Panc1 (cell line): ENCODE measurements around the gene UBD. TPM values are rescaled to one million over a fixed set of nuclear protein-coding genes. Genes with fewer than 3 reads are reported as not detected.

Experiments used
- ATAC-seq: fragments of 200-7000 bp; cut with Tn5 transposase; 2 replicates; pipeline ENCODE4 v1.9.1; 2020; ENCODE audit warnings: mild to moderate bottlenecking, moderate library complexity
- BruUV-seq: library from RNA; stranded (reverse); fragments of 400-500 nt; replicated peaks from 2 replicates; lab custom pipeline; 2021; lab: Mats Ljungman, UMichigan
- CTCF ChIA-PET: fragments of 300-600 bp; sonication (Branson Sonifier 250); formaldehyde crosslinking; loops from one replicate; lab custom pipeline; 2022; ENCODE audit warnings: antibody characterized with exemption; lab: Charles Lee
- POLR2A ChIA-PET: fragments of 300-600 bp; sonication (Branson Sonifier 250); formaldehyde crosslinking; loops from one replicate; lab custom pipeline; 2022; ENCODE audit warnings: antibody characterized with exemption; lab: Charles Lee
- DNase-seq: peaks from one replicate; pipeline ENCODE4 v3.0.0-alpha.2; 2010; ENCODE audit warnings: low read depth, low spot score
- H3K27ac ChIP-seq: 2 replicates; pipeline ENCODE4 v1.5.1; 2011; ENCODE audit warnings: mild to moderate bottlenecking, low read length, inconsistent platforms
- H3K27me3 ChIP-seq: fragments of 200-500 bp; sonication (Bioruptor generic); 2 replicates; pipeline ENCODE4 v1.6.0; 2014; ENCODE audit warnings: low read length, inconsistent platforms; ENCODE audit not compliant: control insufficient read depth, insufficient read depth
- H3K36me3 ChIP-seq: fragments of 200-500 bp; sonication (Bioruptor generic); 2 replicates; pipeline ENCODE4 v1.5.1; 2014; ENCODE audit warnings: inconsistent platforms, mild to moderate bottlenecking, low read length, moderate library complexity; ENCODE audit not compliant: control insufficient read depth, insufficient read depth
- H3K4me1 ChIP-seq: 2 replicates; pipeline ENCODE4 v1.5.1; 2011; ENCODE audit warnings: inconsistent platforms, mild to moderate bottlenecking, low read length, moderate library complexity; ENCODE audit not compliant: control insufficient read depth, insufficient read depth
- H3K4me3 ChIP-seq, 2 experiments: 2 replicates each; pipeline ENCODE4 v1.5.1; 2011 to 2012; ENCODE audit warnings: low read depth in 2 of 2, low read length in 2 of 2, mild to moderate bottlenecking in 2 of 2, inconsistent platforms in 1 of 2, moderate library complexity in 1 of 2
- H3K9me3 ChIP-seq: fragments of 200-500 bp; sonication (Bioruptor generic); 2 replicates; pipeline ENCODE4 v1.5.1; 2014; ENCODE audit warnings: low read depth, mild to moderate bottlenecking, inconsistent platforms, low read length, moderate library complexity; ENCODE audit not compliant: control insufficient read depth, insufficient read depth
- CTCF ChIP-seq: fragments of 450-650 bp; IDR thresholded peaks from 2 replicates; pipeline ENCODE4 v1.5.1; 2017; ENCODE audit warnings: mild to moderate bottlenecking
- POLR2AphosphoS5 ChIP-seq: IDR thresholded peaks from 2 replicates; pipeline ENCODE4 v1.6.1; 2012; ENCODE audit warnings: mild to moderate bottlenecking, low read depth, low read length, moderate library complexity
- REST ChIP-seq, 2 experiments: IDR thresholded peaks; 2 replicates each; pipeline ENCODE4 v1.6.1; 2011 to 2012; ENCODE audit warnings: low read depth in 2 of 2, control low read depth in 1 of 2, low read length in 1 of 2, mild to moderate bottlenecking in 1 of 2, moderate library complexity in 1 of 2; ENCODE audit not compliant: insufficient read depth in 1 of 2
- SIN3A ChIP-seq: IDR thresholded peaks from 2 replicates; pipeline ENCODE4 v1.6.1; 2012; ENCODE audit warnings: low read depth, mild to moderate bottlenecking, low read length, moderate library complexity, borderline replicate concordance; ENCODE audit not compliant: insufficient read depth
- TCF7L2 ChIP-seq: IDR thresholded peaks from 2 replicates; pipeline ENCODE4 v1.6.1; 2011; ENCODE audit warnings: mild to moderate bottlenecking, low read depth, low read length, inconsistent platforms
- in situ Hi-C: cut with HindIII; loops from 2 replicates; pipeline ENCODE4 v1.10.0; 2016; ENCODE audit warnings: low sequenced_read_pairs, low pct_unique_long_range_greater_than_20kb
- intact Hi-C: fragments of 100-400 bp; cut with micrococcal nuclease; formaldehyde crosslinking; loops from one replicate; pipeline ENCODE4 v1.10.0; 2022; ENCODE audit not compliant: unreplicated experiment
- total RNA-seq: library from RNA; stranded (reverse); gene quantifications from one replicate; pipeline ENCODE4 v1.2.1, GENCODE V29; 2021; ENCODE audit not compliant: unreplicated experiment

Gene UBD
- total RNA-seq, 1 experiment from 2014 or later, result 0.54 TPM

GRCh38 chr6:29554764-29555163 is 4.8 kb downstream of the UBD start:
- H3K4me3 ChIP-seq, result no peak overlapping the region
- CTCF ChIA-PET, result no interaction called here
- no peak for ATAC-seq
- POLR2A ChIA-PET, result no interaction called here
- no peaks in the 10 kb centered on the region for H3K36me3 ChIP-seq
- no peaks in the 10 kb centered on the region for H3K27me3 ChIP-seq
- H3K4me1 ChIP-seq, result no peaks in the 10 kb centered on the region
- no peaks in the 10 kb centered on the region for H3K9me3 ChIP-seq
- no TSS peak for BruUV-seq
- no peak for DNase-seq
- in situ Hi-C loops (no loop called here), intact Hi-C loops (no loop called here)
- no peak overlapping the region for H3K27ac ChIP-seq
- no peak for TF ChIP-seq SIN3A
- TF ChIP-seq POLR2AphosphoS5, result no peak
- no peak for TF ChIP-seq TCF7L2
- no peak for TF ChIP-seq CTCF
- no peak for TF ChIP-seq REST (IDR thresholded peaks at IDR 0.05; ENCODE audit: insufficient read depth in 1 of 2, low read depth in 2 of 2, low read length in 1 of 2)

GRCh38 chr6:29553268-29554057 is 6.1 kb downstream of the UBD start:
- Histone ChIP-seq H3K4me3 (no peak overlapping the region), H3K9me3 (no peaks in the 10 kb centered on the region), H3K27ac (no peak overlapping the region), H3K4me1 (no peaks in the 10 kb centered on the region), H3K36me3 (no peaks in the 10 kb centered on the region), H3K27me3 (no peaks in the 10 kb centered on the region)
- in situ Hi-C loops (no loop called here), intact Hi-C loops (no loop called here)
- ChIA-PET CTCF (no interaction called here), POLR2A (no interaction called here)
- BruUV-seq, result no TSS peak
- DNase-seq, result no peak
- ATAC-seq, result no peak
- no peak for TF ChIP-seq REST (IDR thresholded peaks at IDR 0.05; ENCODE audit: insufficient read depth in 1 of 2, low read depth in 2 of 2, low read length in 1 of 2)
- TF ChIP-seq CTCF, result no peak
- TF ChIP-seq POLR2AphosphoS5, result no peak
- TF ChIP-seq SIN3A, result no peak
- no peak for TF ChIP-seq TCF7L2
